ENCODE measurements around the gene PIK3AP1. TPM values are rescaled to one million over a fixed set of nuclear protein-coding genes. Genes with fewer than 3 reads are reported as not detected.

PIK3AP1 gene
- total and polyA plus RNA-seq, 2 of the 8 experiments (the other 6 are each of a cell fraction or from before 2014, with no cell fraction given): 1.9 to 4.5 TPM

GRCh38 chr10:96548589-96548988, 171.7 kb downstream of the PIK3AP1 start:
- Histone ChIP-seq H3K14ac (ENCODE audit: insufficient read length) (no peak overlapping the region), H4K91ac (replicated peaks; ENCODE audit: insufficient read length, low read length) (no peak overlapping the region), H2BK5ac (ENCODE audit: low read depth, low read length) (no peak overlapping the region), H3K4me1 (replicated peaks in 1 of 4; ENCODE audit: control insufficient read depth in 3 of 4, insufficient read depth in 4 of 4, low read length in 3 of 4) (no peaks in the 10 kb centered on the region), H3K9me3 (ENCODE audit: insufficient read depth in 2 of 2, low read depth in 1 of 2, low read length in 1 of 2) (no peaks in the 10 kb centered on the region), H2BK20ac (ENCODE audit: low read length) (no peak overlapping the region), H2AFZ (ENCODE audit: low read length) (no peak overlapping the region), H3K18ac (ENCODE audit: extremely low read depth, low read length) (no peak overlapping the region), H2AK5ac (ENCODE audit: low read depth, low read length) (no peak overlapping the region), H3K4me3 (ENCODE audit: extremely low read depth in 1 of 4, insufficient read depth in 2 of 4, low read depth in 3 of 4, low read length in 4 of 4) (no peak overlapping the region), H3K23ac (ENCODE audit: insufficient read length) (no peak overlapping the region), H3K27ac (ENCODE audit: low read depth, low read length) (no peak overlapping the region), H3K27me3 (replicated peaks in 1 of 4; ENCODE audit: control insufficient read depth in 3 of 4, extremely low read depth in 1 of 4, insufficient read depth in 3 of 4, low read length in 3 of 4) (no peaks in the 10 kb centered on the region), H2BK12ac (ENCODE audit: low read depth, low read length) (no peak overlapping the region), H2BK15ac (ENCODE audit: low read length) (no peak overlapping the region), H3K79me2 (ENCODE audit: control insufficient read depth in 1 of 2, insufficient read depth in 2 of 2, low read length in 2 of 2) (no peaks in the 10 kb centered on the region), H3K4ac (replicated peaks; ENCODE audit: insufficient read length, low read depth, low read length) (no peak overlapping the region), H2BK120ac (replicated peaks; ENCODE audit: low read depth, low read length) (no peak overlapping the region), H4K5ac (ENCODE audit: insufficient read length, low read depth, low read length) (no peak overlapping the region), H3K23me2 (ENCODE audit: low read depth, low read length) (no peaks in the 10 kb centered on the region), H3K4me2 (ENCODE audit: insufficient read depth in 1 of 2, low read depth in 2 of 2, low read length in 2 of 2) (no peak overlapping the region), H3K79me1 (ENCODE audit: low read depth, low read length) (no peaks in the 10 kb centered on the region), H4K8ac (ENCODE audit: extremely low read depth, insufficient read depth, low read length) (no peak overlapping the region), H3K9ac (replicated peaks in 1 of 4; ENCODE audit: extremely low read depth in 1 of 4, low read depth in 3 of 4, low read length in 3 of 4) (no peak overlapping the region), H4K20me1 (replicated peaks in 1 of 2; ENCODE audit: control insufficient read depth in 1 of 2, insufficient read depth in 2 of 2, low read length in 2 of 2) (peaks cover 2% of the 10 kb centered on the region in 2 experiments), H3K36me3 (ENCODE audit: control insufficient read depth in 2 of 4, insufficient read depth in 4 of 4, low read length in 3 of 4) (peaks cover 0 to 48% (median 17%) of the 10 kb centered on the region in 4 experiments; a peak in 6 of 8 replicates), H3K56ac (replicated peaks; ENCODE audit: insufficient read length, low read depth, low read length) (no peak overlapping the region)
- FAIRE-seq: no peak
- WGBS, 2 experiments (ENCODE audit: extremely low coverage in 1 of 2, insufficient coverage in 1 of 2, insufficient read length in 1 of 2, insufficient replicate concordance in 2 of 2, low coverage in 1 of 2, low lambda C conversion rate in 2 of 2, missing lambda C conversion rate in 1 of 2): 96% methylated on average over 5 of the region's 5 CpGs; no CpG with 5 or more reads in 1 of the 2 experiments
- ChIA-PET POLR2A (ENCODE audit: partially characterized antibody) (no interaction called here), CTCF (ENCODE audit: partially characterized antibody) (no interaction called here)
- no peak for DNase-seq (ENCODE audit: low read depth in 1 of 2, low spot score in 2 of 2)
- TF ChIP-seq POU5F1 (IDR thresholded peaks at IDR 0.05; ENCODE audit: low read depth, low read length): no peak
- TF ChIP-seq CHD2 (IDR thresholded peaks at IDR 0.05; ENCODE audit: low read length): no peak
- TF ChIP-seq PHF8 (conservative IDR thresholded peaks at IDR 0.05; ENCODE audit: low read depth, low read length): no peak
- TF ChIP-seq CBX5 (IDR thresholded peaks at IDR 0.05; ENCODE audit: low read depth, low read length): no peak
- TF ChIP-seq TBP (IDR thresholded peaks at IDR 0.05; ENCODE audit: low read depth, low read length): no peak
- no peak for TF ChIP-seq EZH2 (IDR thresholded peaks at IDR 0.05; ENCODE audit: low read depth, low read length, severe bottlenecking)
- TF ChIP-seq RBBP5 (IDR thresholded peaks at IDR 0.05; ENCODE audit: borderline replicate concordance, low read depth, low read length): no peak
- no peak for TF ChIP-seq TAF7 (optimal IDR thresholded peaks at IDR 0.05; ENCODE audit: borderline replicate concordance, low read depth, low read length)
- no peak for TF ChIP-seq SIX5 (IDR thresholded peaks at IDR 0.05; ENCODE audit: low read depth, low read length)
- no peak for TF ChIP-seq HDAC6 (IDR thresholded peaks at IDR 0.05; ENCODE audit: low read depth, low read length)
- TF ChIP-seq ZNF274 (IDR thresholded peaks at IDR 0.05; ENCODE audit: borderline replicate concordance, extremely low read depth, low read length): no peak
- no peak for TF ChIP-seq ATF3 (IDR thresholded peaks at IDR 0.05; ENCODE audit: insufficient read depth, low read depth, low read length)
- no peak for TF ChIP-seq SAP30 (IDR thresholded peaks at IDR 0.05; ENCODE audit: insufficient read depth, insufficient replicate concordance, low read length)
- TF ChIP-seq POLR2AphosphoS5 (IDR thresholded peaks at IDR 0.05; ENCODE audit: low read depth, low read length): no peak
- TF ChIP-seq BCL11A (IDR thresholded peaks at IDR 0.05; ENCODE audit: low read depth in 2 of 2, low read length in 2 of 2): no peak

Measured in H1 (cell line).